MM.1S (cell line): ENCODE measurements around the gene DEPP1.

Experiments
- DNase-seq: peaks from one replicate; pipeline ENCODE4 v3.0.0-alpha.2; 2015
- H2AFZ ChIP-seq: fragments of 300-600 bp; sonication (generic); 2 replicates; pipeline ENCODE4 v1.6.0; 2016; ENCODE audit warnings: antibody characterized with exemption, low read length
- H3F3A ChIP-seq: fragments of 300-600 bp; sonication (generic); 2 replicates; pipeline ENCODE4 v1.6.1; 2016; ENCODE audit warnings: mild to moderate bottlenecking, antibody characterized with exemption, low read length, moderate library complexity, mixed read lengths; ENCODE audit not compliant: insufficient read depth
- H3K27ac ChIP-seq: fragments of 300-600 bp; sonication (generic); 2 replicates; pipeline ENCODE4 v1.5.1; 2016; ENCODE audit warnings: mild to moderate bottlenecking, low read length
- H3K27me3 ChIP-seq: fragments of 300-600 bp; sonication (generic); replicated peaks from 2 replicates; pipeline ENCODE4 v1.6.0; 2016; ENCODE audit warnings: low read length; ENCODE audit not compliant: insufficient read depth
- H3K36me3 ChIP-seq: fragments of 300-600 bp; sonication (generic); replicated peaks from 2 replicates; pipeline ENCODE4 v1.6.1; 2016; ENCODE audit warnings: mild to moderate bottlenecking, low read length, mixed read lengths; ENCODE audit not compliant: insufficient read depth
- H3K4me1 ChIP-seq: fragments of 300-600 bp; sonication (generic); 2 replicates; pipeline ENCODE4 v1.6.1; 2016; ENCODE audit warnings: low read length, mixed read lengths
- H3K4me2 ChIP-seq: fragments of 300-600 bp; sonication (generic); 2 replicates; pipeline ENCODE4 v1.6.0; 2016; ENCODE audit warnings: low read depth, low read length
- H3K4me3 ChIP-seq: fragments of 300-600 bp; sonication (generic); 2 replicates; pipeline ENCODE4 v1.5.1; 2016; ENCODE audit warnings: low read length, mixed read lengths
- H3K79me2 ChIP-seq: fragments of 300-600 bp; sonication (generic); 2 replicates; pipeline ENCODE4 v1.6.1; 2016; ENCODE audit warnings: mixed run types, low read length, mixed read lengths
- H3K9ac ChIP-seq: fragments of 300-600 bp; sonication (generic); 2 replicates; pipeline ENCODE4 v1.6.1; 2016; ENCODE audit warnings: low read length, mixed read lengths
- H3K9me2 ChIP-seq: fragments of 300-600 bp; sonication (generic); replicated peaks from 2 replicates; pipeline ENCODE4 v1.6.1; 2016; ENCODE audit warnings: mild to moderate bottlenecking, low read length, mixed read lengths; ENCODE audit not compliant: insufficient read depth
- H3K9me3 ChIP-seq: fragments of 300-600 bp; sonication (generic); replicated peaks from 2 replicates; pipeline ENCODE4 v1.6.1; 2016; ENCODE audit warnings: mild to moderate bottlenecking, low read length, mixed read lengths; ENCODE audit not compliant: insufficient read depth
- H4K20me1 ChIP-seq: fragments of 300-600 bp; sonication (generic); 2 replicates; pipeline ENCODE4 v1.6.1; 2016; ENCODE audit warnings: mild to moderate bottlenecking, low read length, moderate library complexity, mixed read lengths; ENCODE audit not compliant: insufficient read depth
- EZH2 ChIP-seq: fragments of 300-600 bp; sonication (generic); optimal IDR thresholded peaks from 2 replicates; pipeline ENCODE3; 2017; ENCODE audit warnings: low read depth, mild to moderate bottlenecking, antibody characterized with exemption, low read length, mixed read lengths
- EZH2phosphoT487 ChIP-seq: fragments of 300-600 bp; sonication (generic); IDR thresholded peaks from 2 replicates; pipeline ENCODE4 v1.6.1; 2018; ENCODE audit warnings: antibody characterized with exemption, low read length
- TF ChIP-seq, protein P1 (sequence below): fragments of 300-600 bp; sonication (generic); IDR thresholded peaks from 2 replicates; pipeline ENCODE4 v1.5.1; 2016; ENCODE audit warnings: antibody characterized with exemption, low read length, mixed read lengths

Gene DEPP1

DNA sequence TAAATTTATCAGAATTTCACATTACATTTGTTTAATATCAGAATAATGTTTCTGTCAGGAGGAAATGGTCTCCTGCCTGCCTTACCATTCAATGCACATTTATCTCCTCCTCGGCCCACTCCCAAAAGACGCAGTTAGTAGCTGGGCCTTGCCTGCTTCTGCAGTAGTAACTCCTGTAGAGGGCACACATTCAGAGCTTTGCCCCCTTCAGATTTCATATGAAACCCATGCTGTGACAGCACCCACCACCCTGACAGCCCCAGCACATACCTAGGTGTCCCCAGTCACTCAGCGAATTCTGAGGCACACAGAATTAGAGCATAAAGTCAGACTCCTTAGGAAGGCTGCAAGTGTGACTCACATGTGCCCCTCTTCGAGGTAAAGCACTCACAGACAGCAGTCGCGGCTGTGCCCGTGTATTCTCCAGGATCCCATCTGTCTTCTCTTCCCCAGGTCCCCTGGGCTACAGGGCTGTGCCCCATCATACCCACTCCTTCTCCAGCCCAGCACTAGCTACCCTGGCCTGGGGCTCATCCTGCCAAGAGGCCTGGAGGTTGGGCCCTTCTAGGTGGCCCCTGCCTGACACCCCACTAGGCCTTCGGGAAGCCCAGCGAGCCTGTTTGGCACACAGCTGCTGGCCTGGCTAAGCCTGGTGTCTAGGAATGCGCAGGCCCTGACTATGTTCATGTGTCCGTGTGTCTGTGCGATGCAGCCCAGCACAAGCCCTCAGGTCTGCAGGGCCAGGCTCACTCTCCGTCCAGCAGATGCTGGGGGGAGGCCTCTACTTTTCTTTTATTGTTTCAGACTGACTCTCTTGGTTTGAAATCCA lies 4.7 kb upstream of the DEPP1 start:
- Histone ChIP-seq H3K27me3 (no peaks in the 10 kb centered on the region), H3K9ac (no peak overlapping the region), H3K27ac (no peak overlapping the region), H3K36me3 (peaks cover 4% of the 10 kb centered on the region; the same call in 1 of the 2 replicates), H3K9me2 (no peaks in the 10 kb centered on the region), H3K9me3 (no peaks in the 10 kb centered on the region), H3K79me2 (peaks cover 37% of the 10 kb centered on the region), H4K20me1 (no peaks in the 10 kb centered on the region), H3F3A (no peaks in the 10 kb centered on the region), H2AFZ (no peak overlapping the region), H3K4me1 (peaks cover 19% of the 10 kb centered on the region), H3K4me3 (no peak overlapping the region), H3K4me2 (no peak overlapping the region)
- TF ChIP-seq, protein P1, sequence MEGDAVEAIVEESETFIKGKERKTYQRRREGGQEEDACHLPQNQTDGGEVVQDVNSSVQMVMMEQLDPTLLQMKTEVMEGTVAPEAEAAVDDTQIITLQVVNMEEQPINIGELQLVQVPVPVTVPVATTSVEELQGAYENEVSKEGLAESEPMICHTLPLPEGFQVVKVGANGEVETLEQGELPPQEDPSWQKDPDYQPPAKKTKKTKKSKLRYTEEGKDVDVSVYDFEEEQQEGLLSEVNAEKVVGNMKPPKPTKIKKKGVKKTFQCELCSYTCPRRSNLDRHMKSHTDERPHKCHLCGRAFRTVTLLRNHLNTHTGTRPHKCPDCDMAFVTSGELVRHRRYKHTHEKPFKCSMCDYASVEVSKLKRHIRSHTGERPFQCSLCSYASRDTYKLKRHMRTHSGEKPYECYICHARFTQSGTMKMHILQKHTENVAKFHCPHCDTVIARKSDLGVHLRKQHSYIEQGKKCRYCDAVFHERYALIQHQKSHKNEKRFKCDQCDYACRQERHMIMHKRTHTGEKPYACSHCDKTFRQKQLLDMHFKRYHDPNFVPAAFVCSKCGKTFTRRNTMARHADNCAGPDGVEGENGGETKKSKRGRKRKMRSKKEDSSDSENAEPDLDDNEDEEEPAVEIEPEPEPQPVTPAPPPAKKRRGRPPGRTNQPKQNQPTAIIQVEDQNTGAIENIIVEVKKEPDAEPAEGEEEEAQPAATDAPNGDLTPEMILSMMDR = no peak
- TF ChIP-seq EZH2 (no peak), EZH2phosphoT487 (no peak)
- DNase-seq = no peak

DNA sequence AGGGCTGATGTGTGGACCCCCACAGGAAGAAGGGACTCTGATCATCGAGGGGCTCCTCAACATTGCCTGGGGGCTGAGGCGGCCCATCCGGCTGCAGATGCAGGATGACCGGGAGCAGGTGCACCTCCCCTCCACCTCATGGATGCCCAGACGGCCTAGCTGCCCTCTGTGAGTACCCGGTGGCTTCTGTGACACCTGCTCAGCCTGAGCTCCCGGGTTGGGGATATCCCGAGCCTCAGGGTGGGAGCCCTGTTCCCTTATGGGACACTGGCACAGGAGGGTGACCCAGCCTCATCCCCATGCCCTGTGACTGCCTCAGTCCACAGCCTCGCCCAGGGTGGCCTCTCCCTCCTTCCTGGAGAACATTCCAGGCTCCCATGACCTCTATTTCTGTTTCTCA lies 3.9 kb upstream of the DEPP1 start:
- Histone ChIP-seq H3F3A (no peaks in the 10 kb centered on the region), H3K4me2 (no peak overlapping the region), H2AFZ (no peak overlapping the region), H3K4me3 (no peak overlapping the region), H3K27ac (no peak overlapping the region), H3K9ac (no peak overlapping the region), H3K9me3 (no peaks in the 10 kb centered on the region), H3K4me1 (peaks cover 24% of the 10 kb centered on the region), H3K9me2 (no peaks in the 10 kb centered on the region), H4K20me1 (no peaks in the 10 kb centered on the region), H3K27me3 (no peaks in the 10 kb centered on the region), H3K79me2 (peaks cover 44% of the 10 kb centered on the region), H3K36me3 (peaks cover 4% of the 10 kb centered on the region; the same call in 1 of the 2 replicates)
- no peak for TF ChIP-seq EZH2phosphoT487
- TF ChIP-seq, protein P1 = no peak
- no peak for TF ChIP-seq EZH2
- no peak for DNase-seq

DNA sequence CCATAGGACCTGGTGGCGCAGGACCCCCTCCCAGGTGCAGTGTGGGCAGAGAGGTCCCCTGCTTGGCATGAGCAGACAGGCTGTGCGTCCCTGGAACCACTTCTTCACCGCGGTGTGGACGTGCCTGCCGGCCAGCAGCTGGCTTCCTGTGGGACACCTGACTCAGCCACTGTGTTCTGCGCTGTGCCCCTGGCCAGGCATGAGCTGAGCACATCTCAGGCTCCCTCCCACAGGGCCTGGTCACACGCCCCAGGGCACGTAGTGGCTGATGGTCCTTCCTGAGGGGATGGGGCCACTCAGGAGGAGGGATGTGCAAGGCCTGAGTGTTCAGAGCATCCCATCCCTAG lies 3.5 kb upstream of the DEPP1 start:
- no peak for TF ChIP-seq EZH2phosphoT487
- no peak for TF ChIP-seq EZH2
- TF ChIP-seq, protein P1 = no peak
- H3K9me2 ChIP-seq = no peaks in the 10 kb centered on the region
- peaks cover 26% of the 10 kb centered on the region for H3K4me1 ChIP-seq
- H3F3A ChIP-seq = no peaks in the 10 kb centered on the region
- no peak for DNase-seq
- no peak overlapping the region for H3K27ac ChIP-seq
- H3K9me3 ChIP-seq = no peaks in the 10 kb centered on the region
- H2AFZ ChIP-seq = no peak overlapping the region
- H3K79me2 ChIP-seq = peaks cover 48% of the 10 kb centered on the region
- no peak overlapping the region for H3K4me2 ChIP-seq
- H3K36me3 ChIP-seq = peaks cover 4% of the 10 kb centered on the region; the same call in 1 of the 2 replicates
- H3K4me3 ChIP-seq = no peak overlapping the region
- H3K27me3 ChIP-seq = no peaks in the 10 kb centered on the region
- no peak overlapping the region for H3K9ac ChIP-seq
- H4K20me1 ChIP-seq = no peaks in the 10 kb centered on the region
